Stimulated activated CD4-positive, alpha-beta T cell treated with anti-CD3 and anti-CD28 coated beads, Interleukin-4, amount 100 ng/mL, for 1 hour (primary cell): Measurements from ENCODE around the gene RASA4B.

ENCODE experiments used
- DNase-seq: peaks from one replicate; pipeline ENCODE4 v3.0.0-alpha.2; 2020

RASA4B gene

DNA sequence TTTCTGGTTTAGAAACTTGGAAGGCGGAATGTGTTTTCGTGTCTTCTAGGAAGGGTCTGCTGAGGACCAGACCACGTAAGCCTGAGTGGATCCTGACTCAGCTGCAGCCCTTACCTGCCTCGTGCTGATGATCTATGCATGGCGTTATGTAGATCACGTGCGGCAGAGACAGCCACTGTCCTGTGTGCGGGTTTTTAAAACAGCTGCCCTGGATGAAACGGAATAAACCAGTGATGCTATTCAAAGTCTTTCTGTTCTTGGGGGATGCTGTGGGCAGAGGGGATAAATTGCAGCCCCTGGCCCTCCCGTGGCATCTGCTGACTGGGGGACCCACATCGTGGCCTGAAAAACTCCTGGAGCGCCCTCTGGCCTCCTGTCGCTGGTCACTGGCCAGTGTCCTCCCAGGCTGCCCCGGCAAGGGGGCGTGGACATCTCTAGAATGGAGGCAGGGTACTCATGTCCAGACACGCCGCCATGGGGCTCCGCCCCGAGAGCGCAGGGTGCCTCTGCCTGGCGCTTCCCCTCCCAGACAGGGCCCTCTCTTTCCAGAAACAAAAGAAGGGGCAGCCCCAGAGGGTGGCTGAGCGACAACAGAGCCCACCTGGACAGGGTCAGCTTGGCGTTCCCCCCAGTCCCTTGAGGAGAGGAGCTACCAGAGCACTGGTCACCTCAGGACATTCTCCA lies 66.1 kb downstream of the RASA4B start:
- DNase-seq = no peak

DNA sequence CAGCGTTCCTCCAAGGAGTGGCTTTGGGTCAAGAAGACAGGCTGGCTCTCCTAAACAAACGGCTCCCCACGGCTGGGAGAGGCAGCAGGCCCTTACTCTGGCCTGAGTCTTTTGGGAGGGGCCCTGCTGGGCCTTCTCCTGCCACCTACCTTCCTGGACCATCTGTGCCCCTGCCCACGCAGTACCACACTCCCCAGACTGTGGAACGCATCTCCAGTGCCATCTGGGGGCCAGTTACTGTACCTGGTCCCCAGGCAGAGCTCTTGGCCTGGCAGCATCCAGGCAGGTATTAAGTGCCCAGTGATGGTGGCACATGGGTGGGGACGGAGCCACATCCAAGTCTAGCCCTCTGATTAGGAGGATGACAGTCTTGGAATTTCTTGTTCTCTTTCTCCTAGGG lies 67.3 kb downstream of the RASA4B start:
- peak; percentile 53 for DNase-seq

DNA sequence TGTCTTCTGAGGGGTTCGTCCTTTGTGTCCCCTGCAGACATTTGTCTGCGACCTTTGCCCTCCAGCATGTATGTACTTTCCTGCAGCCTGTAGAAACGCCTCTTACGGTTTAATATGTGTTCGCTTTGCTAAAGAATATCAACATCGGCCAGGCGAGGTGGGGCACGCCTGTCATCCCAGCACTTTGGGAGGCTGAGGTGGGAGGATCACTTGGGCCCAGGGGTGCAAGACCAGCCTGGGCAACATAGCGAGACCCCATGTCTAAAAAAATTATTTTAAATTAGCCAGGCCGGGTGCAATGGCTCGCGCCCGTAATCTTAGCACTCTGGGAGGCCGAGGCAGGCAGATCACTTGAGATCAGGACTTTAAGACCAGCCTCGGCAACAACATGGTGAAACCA lies 68.4 kb downstream of the RASA4B start:
- DNase-seq = no peak

DNA sequence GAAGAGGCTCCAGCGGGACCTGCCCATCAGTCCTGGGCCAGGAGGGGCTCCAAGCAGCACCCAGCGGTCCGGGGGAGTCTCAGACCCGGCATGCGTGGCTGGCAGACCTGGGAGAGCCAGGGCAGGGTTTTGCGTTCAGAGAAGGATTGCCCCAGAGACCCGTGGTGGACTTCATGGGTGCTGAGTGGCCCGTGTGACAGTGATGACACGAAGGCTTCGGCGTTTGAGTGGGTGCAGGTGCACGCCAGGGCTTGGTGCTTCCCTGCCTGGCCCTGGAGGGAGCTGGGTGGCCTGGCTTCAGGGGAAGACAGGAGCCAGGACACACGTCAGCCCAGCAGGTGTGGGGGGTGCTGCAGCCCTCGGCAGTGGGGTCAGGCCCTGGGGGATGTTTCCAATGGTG lies 70.3 kb downstream of the RASA4B start:
- no peak for DNase-seq

DNA sequence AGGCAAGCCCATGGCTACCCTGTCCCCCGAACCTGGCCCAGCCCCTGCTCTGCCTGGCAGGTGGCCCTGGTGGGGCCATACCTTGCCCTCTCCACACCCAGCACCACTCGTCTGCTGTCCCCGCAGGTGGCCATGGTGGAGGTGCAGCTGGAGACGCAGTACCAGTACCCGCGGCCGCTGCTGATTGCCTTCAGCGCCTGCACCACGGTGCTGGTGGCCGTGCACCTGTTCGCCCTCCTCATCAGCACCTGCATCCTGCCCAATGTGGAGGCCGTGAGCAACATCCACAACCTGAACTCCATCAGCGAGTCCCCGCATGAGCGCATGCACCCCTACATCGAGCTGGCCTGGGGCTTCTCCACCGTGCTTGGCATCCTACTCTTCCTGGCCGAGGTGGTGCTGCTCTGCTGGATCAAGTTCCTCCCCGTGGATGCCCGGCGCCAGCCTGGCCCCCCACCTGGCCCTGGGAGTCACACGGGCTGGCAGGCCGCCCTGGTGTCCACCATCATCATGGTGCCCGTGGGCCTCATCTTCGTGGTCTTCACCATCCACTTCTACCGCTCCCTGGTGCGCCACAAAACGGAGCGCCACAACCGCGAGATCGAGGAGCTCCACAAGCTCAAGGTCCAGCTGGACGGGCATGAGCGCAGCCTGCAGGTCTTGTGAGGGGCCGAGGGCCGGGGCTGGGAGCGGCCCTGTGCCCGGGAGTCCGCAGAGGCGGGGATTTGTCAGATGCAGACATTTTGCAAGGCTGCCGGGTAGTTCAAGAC lies 71.0 kb downstream of the RASA4B start:
- DNase-seq = no peak

DNA sequence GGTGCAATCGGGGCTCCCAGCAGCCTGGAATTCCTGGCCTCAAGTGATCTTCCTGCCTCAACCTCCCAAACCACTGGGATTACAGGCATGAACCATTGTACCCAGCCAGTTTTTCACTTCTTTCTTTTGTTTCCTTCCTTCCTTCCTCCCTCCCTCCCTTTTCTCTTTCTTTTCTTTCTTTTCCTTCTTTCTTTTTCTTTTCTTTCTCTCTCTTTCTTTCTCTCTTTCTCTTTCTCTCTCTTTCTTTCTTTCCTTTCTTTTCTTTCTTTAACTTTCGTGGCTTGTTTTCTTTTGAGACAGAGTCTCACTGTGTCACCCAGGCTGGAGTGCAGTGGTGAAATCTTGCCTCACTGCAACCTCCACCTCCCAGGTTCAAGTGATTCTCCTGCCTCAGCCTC lies 71.9 kb downstream of the RASA4B start:
- DNase-seq = no peak

DNA sequence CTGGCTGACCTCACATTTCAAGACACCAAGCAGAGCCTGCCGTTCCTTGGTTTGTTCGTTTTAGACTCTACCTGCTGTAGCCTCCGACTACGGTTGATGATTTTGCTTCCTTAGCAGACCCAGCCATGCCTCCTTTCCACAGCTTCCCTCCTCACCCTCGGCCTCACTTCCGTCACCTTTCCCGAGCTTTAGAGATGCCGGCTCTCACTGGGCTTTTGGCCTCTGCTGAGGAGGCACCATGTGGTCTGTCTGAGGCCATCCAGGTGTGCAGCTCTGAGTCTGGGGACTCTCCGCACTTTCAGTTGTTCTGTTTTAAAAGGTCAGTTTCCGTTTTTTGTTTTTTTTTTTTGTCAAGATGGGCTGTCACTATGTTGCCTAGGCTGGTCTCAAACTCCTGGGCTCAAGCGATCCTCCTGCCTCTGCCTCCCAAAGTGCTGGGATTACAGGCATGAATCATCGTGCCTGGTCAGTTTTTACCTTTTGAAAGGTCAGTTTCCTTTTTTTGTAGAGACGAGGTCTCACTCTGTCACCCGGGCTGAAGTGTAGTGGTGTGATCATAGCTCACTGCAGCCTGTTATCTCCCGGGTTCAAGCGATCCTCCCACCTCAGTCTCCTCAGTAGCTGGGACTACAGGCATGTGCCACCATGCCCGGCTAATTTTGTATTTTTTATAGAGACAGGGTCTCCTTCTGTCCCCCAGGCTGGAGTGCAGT lies 72.5 kb downstream of the RASA4B start:
- no peak for DNase-seq

DNA sequence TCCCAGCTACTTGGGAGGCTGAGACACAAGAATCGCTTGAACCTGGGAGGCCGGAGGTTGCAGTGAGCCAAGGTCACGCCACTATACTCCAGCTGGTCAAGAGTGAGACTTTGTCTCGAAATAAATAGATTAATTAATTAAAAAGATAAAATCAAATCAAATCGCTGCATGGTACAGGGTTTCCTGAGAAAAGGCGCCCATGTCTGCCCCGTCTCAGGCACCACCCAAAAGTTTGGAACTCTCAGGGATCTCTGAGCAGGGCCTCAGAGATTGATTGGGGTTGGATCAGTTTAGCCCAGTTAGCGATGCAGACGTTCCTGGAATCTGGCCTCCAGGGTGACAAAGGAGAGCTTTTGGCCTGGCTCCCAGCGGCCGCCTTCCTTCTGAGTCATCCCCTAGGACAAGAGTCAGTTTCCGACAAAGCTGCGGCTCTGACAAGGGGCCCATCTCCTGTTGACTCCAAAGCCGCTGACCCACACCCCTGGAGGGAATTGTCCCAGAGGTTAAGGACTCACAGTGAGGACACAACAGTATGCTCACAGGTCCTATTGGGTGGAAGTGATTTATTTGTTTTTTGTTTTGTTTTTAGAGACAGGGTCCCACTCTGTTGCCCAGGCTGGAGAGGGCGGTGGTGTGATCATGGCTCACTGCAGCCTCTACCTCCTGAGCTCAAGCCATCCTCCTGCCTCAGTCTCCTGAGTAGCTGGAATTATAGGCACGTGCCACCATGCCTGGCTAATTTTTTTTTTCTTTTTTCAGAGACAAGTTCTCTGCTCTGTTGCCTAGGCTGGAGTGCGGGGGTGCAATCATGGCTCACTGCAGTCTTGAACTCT lies 77.4 kb downstream of the RASA4B start:
- DNase-seq = no peak

DNA sequence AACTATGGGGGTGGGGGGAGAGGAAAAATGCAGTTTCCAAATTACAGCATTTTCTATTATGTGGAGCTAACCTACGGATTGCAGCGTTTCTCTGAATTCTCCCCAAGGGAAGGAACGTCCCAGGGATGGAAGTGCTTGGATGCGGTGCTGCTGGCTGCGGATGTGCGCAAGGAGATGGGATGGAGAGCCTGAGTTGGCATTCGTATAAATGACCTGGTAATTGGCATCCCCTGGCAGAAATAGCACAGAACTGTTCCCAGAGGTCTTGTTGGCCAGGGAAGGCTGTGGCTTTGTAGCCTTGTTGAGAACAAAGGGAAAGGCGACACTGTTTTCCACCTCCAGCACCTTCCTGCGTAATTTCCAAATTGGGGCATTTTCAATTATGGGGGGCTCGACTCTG lies 81.5 kb downstream of the RASA4B start:
- no peak for DNase-seq

DNA sequence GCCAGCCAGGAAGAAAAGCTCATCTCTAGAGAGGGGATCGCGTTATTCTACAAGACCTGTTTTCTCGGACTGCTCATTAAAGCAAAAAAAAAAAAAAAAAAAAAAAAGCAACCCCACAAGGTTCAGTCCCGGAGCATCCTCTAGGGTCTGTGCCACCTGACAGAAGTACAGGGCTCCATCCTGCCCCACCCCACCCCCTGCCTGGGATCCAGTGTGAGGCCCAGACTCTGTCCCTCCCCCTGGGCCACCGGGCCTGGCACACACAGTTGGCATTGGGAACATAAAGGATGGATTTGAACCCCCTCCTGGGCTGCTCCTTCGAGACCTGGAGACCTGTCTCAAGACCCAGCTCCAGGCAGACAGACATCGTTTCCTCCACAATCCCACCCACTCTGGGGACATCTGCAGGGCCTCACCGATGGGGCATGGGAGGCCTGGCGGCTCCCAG lies 83.5 kb downstream of the RASA4B start:
- DNase-seq = no peak

DNA sequence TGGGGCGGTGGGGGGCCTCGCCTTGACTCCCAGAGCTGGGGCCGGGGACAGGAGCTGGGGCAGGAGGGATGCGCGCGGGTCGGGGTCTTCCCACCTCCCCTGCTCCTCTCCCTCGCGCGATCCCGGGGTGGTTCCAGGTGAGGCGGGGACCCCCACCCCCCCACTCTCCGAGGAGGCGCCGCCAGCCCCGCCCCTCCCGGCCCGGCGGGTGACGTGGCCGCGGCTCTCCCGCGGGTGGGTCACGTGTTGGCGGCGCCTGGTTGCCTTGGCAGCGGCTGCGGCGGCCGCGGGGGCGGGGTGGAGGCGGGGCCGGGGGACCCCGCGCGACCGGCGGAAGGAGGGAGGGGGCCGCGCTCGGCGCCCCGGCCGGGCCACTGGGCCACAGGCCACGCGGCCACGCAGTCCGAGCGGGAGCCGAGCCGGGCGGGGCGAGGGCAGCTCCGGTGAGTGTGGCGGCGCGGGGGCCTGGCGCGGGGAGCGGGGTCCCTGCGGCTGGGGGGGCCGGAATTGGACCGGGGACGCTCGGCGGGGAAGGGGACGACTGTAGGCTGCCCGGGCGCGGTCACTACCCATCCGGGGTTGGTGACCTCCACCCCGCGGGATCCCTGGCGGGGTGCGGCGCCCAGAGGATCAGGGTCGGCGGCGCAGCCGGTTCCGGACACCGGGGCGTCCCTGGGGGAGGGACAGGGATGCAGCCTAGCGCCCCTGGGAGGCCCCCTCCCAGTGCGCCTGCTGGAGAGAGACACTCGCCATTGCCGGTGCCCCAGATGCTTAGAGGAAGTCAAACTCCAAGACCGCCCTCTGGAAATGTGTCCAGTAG lies 84.1 kb downstream of the RASA4B start, which contains the start of gene ORAI2:
Gene ORAI2 (plus strand): TSS at position 357 of the 820 bp plus-strand sequence. CDS start 5,382 bp downstream, outside the sequence.
- peak; percentile 89 for DNase-seq
